GM21529 (cell line): ENCODE measurements around the gene TCEA3.

ENCODE experiments used
- ATAC-seq: cut with Tn5 transposase; IDR thresholded peaks from one replicate; pipeline ENCODE4 v1.9.1; 2021; ENCODE audit not compliant: unreplicated experiment

Gene TCEA3

GRCh38 chr1:23424293-23425192 is at the start of gene TCEA3:
Gene TCEA3 (minus strand): TSS chr1:23424748. CDS start chr1:23424633, 115 bp downstream.
- ATAC-seq = no peak

GRCh38 chr1:23473037-23473800 is 48.7 kb upstream of the TCEA3 start:
- no peak for ATAC-seq

GRCh38 chr1:23472351-23473036 is 47.9 kb upstream of the TCEA3 start:
- no peak for ATAC-seq

- no peak for ATAC-seq
Measured at GRCh38 chr1:23471473-23472075, 47.0 kb upstream of the TCEA3 start.

- no peak for ATAC-seq
Measured at GRCh38 chr1:23470282-23471070, 45.9 kb upstream of the TCEA3 start.

- no peak for ATAC-seq
Measured at GRCh38 chr1:23469372-23469982, 44.9 kb upstream of the TCEA3 start.

- ATAC-seq = no peak
Measured at GRCh38 chr1:23466423-23466989, 42.0 kb upstream of the TCEA3 start.

- ATAC-seq = no peak
Measured at GRCh38 chr1:23463286-23463685, 38.7 kb upstream of the TCEA3 start.

GRCh38 chr1:23462766-23463165 is 38.2 kb upstream of the TCEA3 start:
- ATAC-seq = no peak

- ATAC-seq = no peak
Measured at GRCh38 chr1:23461050-23461449, 36.5 kb upstream of the TCEA3 start.

GRCh38 chr1:23460519-23460918 is 36.0 kb upstream of the TCEA3 start:
- no peak for ATAC-seq

- ATAC-seq = no peak
Measured at GRCh38 chr1:23459338-23459757, 34.8 kb upstream of the TCEA3 start.

- ATAC-seq = no peak
Measured at GRCh38 chr1:23456226-23456625, 31.7 kb upstream of the TCEA3 start.

GRCh38 chr1:23453455-23454000 is 29.0 kb upstream of the TCEA3 start:
- ATAC-seq = no peak

- no peak for ATAC-seq
Measured at GRCh38 chr1:23452011-23452411, 27.5 kb upstream of the TCEA3 start.

GRCh38 chr1:23451441-23451840 is 26.9 kb upstream of the TCEA3 start:
- ATAC-seq = no peak

GRCh38 chr1:23450894-23451293 is 26.3 kb upstream of the TCEA3 start:
- ATAC-seq = no peak

- no peak for ATAC-seq
Measured at GRCh38 chr1:23449958-23450357, 25.4 kb upstream of the TCEA3 start.

GRCh38 chr1:23449306-23449705 is 24.8 kb upstream of the TCEA3 start:
- no peak for ATAC-seq
